ENCODE measurements around the gene ALG14.
"Not testable (repeated sequence)": the region's sequence is repeated elsewhere in the genome, so short reads cannot be mapped to it uniquely, and the experiment has no call there.

The ALG14 gene

DNA sequence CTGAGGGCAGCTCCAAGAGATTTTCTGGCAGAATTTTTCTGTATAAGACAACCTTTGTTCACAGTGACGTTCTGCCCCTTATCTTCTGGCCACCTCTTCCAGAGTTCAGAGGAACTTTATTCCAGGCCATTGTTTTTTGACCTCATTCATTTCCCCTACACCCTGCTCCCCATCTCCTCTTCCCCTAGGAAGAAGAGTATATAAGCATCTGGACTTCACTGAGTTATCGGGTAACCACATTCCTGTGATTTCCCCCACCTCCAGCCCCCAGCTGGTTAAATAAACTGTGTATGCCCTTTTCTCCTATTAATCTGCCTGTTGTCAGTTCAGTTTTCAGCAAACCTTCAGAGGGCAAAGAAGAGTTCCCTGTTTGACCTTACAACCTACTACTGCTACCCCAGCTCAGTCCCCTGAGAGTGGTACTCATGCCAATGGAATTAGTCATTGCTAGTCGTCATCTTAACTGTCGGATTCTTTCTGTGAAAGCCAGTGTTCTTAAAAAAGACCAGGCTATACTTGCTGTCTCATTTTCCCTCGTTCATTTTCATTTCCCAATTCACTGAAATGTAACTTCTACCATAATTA is 14.3 kb upstream of the ALG14 start:
- DNase-seq (ENCODE audit: low read depth), result no peak

DNA sequence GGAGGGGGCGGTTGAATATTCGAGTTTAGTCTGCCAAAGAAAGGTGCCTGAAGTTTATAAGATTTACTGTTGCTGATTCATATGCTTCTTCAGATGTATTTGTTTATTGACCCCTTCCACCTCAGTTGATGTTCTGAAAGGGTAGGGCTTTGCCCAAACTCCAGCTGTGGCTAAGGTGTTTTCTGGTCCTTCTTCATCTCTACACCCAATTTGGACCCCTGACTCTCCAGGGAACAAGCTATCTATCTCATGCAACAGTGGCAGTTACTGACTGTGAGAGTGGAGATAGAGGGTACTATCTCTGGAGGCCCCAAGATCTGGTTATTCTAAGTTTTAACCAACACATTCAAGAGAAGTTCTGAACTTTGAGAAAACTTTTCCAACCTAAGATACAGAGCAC is 12.6 kb upstream of the ALG14 start:
- DNase-seq (ENCODE audit: low read depth), result no peak

DNA sequence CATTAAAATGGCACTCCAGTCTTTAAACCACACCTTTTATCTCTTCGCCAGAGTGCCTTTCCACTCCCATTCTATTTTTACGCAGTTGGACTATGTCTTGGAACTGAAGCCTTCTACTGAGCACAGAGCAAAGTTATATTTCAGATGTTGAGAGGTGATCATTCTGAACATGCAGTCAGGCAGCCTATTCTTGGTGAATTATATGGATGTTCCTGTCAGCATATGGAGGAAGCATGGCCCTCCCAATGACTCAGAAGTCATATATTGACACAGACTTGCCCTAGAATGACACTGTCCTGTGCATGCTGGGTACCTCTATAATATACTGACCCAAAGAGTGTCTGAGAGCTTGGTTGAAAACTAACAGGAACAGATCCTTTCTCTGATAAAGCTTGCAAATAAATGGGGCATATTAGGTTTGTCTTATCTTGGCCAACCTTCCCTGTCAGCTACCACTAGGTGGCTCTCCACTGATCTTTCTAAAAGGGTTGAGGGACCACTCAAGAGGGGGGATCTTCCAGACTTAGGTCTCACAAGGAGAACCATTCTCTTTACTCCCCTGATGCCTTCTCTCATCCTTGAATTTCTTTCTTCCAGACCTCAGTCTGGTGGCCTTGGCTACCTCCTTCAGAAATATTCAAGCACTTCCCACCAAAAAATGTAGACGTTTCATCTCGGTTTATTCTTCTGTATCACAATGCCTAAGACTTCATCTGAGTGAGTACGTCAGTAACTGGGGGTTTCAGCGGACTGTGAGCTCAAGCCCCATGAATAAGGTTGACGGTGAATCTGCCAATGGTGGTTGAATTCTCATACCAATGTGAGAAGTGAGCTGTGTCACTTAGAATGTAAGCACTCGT is 11.8 kb upstream of the ALG14 start:
- no peak for DNase-seq (ENCODE audit: low read depth)

DNA sequence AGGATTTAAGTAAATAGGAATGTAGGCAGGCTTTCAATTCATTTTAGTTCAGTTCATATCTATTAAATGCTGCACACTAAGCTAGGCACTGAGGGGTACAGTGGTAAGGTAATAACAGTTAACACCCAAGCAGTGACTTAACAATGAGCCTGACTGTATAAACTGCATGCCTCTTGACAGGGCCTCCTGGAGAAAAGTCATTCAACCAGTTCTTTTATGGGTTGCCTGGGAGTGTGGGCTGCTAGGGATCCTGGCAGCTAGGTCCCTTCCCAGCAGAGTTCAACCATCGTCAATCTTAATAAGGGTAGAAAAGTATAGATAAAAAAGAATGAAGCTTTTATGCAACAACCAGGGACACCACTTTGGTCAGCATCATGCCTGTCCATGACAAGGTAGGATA is 8.1 kb upstream of the ALG14 start:
- no peak for DNase-seq (ENCODE audit: low read depth)

DNA sequence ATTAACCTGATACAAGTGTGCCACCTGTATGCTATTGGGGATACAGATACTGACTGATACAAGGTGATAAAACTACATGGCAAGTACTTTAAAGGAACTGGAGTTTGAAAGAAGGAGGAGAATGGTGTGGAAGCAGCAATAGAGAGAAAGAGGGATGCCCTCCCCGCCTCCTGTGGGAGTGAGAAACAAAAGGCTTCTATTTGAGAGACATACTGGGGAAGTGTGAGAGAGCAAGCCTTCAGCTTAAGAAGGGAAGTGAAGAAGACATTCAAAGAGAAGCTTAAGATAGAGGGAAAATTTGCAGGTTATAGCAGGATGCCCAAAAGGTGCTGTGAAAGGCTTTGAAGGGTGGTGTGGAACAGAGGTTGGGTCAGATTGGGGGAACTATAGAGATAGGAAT is 7.7 kb upstream of the ALG14 start:
- DNase-seq (ENCODE audit: low read depth), result no peak

DNA sequence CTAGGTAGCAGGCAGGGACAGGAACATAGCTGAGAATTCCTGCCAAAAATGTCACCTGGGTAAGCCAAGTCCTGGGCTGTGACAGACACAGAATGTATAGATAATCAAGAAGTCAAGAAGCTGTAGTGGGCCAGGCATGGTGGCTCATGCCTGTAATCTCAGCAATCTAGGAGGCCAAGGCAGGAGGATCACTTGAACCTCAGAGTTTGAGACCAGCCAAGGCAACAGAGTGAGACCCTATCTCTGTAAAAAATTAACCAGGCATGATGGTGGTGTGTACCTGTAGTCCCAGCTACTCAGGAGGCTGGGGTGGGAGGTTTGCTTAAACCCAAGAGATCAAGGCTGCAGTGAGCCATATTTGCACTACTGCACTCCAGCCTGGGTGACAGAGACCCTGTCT is 3.3 kb upstream of the ALG14 start:
- DNase-seq (ENCODE audit: low read depth), result no peak

DNA sequence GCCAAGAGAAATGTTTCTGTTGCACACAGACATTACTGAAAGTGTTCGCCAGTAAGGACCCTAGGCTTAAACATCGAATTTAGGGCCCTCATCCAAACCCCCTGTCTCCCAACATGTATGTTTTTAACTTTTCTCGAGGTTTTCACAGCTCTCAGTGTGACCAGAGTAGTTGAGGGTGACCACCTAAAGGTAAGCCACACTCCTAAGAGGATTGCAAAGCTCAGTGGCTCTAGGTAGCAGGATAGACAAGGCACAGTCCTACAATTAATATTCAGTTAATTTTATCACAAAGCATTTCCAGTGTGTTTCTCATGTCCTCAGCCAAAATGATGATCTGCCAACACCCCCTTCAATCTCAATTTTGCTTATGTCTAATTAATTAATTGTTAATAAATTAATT is 695 bp upstream of the ALG14 start:
- DNase-seq (ENCODE audit: low read depth), result no peak

DNA sequence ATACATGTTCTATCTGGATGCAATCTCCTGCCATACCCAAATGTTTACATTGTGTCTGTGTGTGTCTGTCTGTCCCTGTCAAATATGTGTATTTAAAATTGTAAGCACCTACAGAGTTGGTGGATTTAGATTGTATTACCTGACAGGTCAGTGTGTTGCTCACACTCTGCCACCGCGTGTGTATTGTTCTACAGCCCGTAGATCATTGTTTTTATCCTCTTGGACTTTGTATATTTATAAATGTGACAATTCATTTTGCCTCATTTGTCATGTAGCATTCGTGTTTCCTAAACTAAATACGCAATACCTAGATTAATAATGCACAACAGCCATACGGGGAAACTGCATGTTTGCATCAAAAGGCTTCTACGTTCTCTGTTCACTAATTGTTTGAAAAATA is 634 bp downstream of the ALG14 start:
- no peak for DNase-seq (ENCODE audit: low read depth)

DNA sequence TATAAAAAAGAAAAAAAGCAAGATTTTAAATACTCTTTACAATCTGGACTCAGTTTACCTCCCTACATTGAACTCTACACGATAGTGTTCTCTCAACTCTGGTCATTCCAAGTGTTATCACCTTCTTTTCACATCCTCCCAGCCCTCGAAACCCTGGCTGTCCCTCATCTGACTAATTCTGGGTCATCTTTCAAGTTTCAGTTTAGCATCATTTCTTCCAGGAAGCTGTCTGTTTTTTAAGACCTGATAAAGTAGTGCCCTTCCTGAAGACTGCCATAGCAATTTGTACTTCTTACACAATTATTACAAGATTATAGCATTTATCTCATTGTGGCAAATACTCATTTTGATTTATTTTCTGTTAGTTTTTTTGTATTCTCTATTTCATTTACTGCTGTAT is 1.2 kb downstream of the ALG14 start:
- no peak for DNase-seq (ENCODE audit: low read depth)

DNA sequence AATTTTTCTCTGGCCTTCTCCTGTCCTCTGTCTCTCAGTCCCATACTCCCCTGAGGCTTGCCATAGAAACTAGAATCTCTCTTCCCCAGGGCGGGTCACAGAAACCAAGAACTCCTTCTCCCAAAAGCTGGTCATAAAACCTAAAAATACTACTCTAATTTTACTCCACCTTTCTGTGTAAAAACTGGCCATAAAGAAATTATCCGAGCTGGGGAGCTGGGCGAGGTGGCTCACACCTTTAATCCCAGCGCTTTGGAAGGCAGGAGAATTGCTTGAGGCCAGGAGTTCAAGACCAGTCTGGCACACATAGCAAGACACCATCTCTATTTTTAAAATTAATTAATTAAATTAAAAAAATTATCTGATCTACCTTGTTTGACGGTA is 3.0 kb downstream of the ALG14 start:
- no peak for DNase-seq (ENCODE audit: low read depth)

DNA sequence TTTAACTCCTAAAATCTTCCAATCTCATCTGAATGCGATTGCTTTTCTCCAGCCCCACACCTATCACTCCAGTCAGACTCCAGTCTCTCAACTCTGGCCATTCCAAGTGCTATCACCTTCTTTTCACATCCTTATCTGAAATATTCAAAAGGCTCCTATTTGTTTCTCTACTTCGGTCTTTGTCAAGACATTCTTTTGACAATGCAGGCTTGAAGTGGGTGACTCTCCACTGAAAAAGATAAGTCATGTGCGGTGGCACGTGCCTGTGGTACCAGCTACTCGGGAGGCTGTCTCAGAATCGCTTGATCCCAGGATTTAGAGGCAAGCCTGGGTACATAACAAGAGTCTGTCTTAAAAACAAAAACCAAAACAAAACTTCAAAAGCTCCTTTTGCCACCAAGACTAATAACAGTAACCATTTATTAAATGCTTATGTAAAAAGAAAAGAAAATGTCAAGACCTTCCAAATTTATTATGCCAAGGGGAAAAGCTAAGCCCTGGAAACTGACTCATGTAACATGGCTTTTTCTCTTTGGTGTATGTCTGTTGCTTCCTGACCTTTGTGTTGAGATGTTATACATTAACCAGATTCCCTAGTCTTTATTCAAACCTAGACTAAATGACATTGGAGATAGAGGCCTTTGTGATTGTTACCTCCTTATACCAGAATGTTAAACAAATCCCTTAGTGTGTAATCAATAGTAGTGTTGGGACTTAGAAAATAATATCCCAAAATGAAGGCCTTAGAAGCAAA is 3.6 kb downstream of the ALG14 start:
- DNase-seq (ENCODE audit: low read depth), result no peak

DNA sequence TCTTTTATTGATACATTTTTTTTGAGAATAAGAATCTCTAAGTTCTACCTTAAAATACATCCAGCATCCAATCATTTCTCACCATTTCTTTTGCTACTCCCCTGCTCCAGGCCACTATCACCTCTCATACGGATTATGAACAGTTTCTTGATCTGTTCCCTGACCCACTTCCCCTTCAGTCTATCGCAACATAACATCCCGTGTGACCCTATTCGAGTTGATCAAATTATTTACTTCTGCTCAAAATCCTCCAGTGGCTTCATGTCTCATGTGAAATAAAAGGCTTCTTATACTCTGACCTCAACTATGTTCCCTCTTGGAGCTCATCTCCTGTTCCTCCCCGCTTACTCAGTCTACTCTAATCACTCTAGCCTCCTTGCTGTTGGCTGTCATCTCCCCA is 5.2 kb downstream of the ALG14 start:
- no peak for DNase-seq (ENCODE audit: low read depth)

DNA sequence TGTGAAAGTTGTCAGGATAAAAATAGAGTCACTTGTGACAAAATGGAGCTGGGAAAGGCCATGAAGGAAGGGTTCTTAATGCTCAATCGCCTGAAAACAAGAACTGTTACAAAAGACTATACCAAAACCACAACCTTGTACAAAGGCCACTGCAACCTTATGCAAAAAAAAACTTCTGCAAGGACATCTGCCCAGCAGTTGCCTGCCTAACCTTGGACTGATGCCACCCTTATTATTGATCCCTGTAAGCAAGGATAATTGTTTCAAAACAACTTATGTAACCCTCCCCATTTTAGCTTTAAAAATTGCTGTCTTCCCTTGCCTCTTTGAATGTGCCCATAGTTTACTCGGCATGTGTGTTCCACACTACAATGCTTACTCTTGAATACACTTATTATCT is 5.7 kb downstream of the ALG14 start:
- no peak for DNase-seq (ENCODE audit: low read depth)

DNA sequence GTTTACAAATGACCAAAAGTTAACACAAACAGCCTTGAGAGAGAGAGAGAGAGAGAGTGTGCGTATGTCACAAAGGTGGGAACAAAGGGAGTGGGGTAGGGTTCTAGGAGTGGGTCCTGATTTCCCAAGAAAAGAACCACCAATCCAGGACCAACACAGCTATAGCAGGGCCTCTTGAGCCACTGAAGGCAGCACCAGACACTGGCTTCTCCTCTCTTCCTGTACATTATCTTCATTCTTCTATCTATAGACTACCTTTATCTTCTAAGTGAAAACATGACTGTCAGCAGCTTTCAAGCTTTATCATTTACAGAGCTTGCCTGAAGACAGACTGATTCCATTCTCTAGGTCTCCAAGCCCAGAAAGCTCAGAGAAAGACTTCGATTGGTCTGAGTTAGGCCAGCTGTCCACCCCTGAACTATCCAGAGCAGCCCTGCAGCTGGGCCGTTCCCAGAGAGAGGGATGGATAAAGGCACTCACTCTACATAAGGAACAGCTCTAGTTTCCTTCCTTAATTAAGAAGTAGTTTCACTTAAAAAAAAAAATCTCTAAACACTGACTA is 11.2 kb downstream of the ALG14 start:
- DNase-seq (ENCODE audit: low read depth), result no peak

DNA sequence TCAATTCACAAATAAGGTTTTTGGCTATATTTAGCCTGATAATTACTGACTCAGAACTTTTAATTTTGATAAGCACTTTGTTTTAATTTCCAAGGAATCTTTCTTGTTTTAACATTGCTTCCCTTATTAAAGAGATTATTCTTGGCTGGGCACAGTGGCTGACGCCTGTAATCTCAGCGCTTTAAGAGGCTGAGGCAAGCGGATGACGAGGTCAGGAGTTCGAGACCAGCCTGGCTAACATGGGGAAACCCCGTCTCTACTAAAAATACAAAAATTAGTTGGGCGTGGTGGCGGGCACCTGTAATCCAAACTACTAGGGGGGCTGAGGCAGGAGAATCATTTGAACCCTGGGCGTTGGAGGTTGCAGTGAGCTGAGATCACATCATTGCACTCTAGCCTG is 13.8 kb downstream of the ALG14 start:
- DNase-seq (ENCODE audit: low read depth), result no peak

DNA sequence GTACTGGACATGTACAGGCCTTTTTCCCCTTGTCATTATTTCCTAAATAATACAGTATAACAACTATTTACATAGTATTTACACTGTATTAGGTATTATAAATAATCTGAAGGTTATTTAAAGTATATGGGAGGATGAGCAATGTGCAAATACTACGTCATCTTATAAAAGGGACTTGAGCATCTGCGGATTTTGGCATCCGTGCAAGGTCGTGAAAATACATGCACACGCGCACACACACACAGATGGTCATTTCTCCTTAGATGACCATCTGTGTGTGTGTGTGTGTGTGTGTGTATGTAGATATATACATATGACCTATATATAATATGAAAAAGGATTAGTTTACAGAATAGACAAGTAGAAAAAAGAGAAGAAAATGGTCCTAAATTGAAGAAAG is 15.4 kb downstream of the ALG14 start:
- DNase-seq (ENCODE audit: low read depth), result no peak

DNA sequence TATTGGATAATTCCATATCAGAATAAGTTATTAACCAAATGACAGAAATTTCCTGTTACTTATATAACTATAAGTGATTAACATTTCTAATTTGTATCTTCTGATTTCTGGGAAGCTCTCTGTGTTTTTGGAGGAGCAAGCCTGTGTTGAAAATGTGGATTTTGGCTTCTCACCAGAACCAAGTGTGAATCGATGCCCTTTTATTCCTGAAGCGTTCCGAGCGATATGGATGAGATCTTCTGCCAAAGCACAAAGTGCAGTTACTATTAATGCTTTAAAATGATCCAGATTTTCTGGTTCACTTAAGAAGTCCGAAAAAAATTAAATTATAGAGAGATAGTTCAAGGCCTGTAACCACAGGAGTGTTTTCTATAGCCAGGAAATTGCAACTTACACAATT is 22.8 kb downstream of the ALG14 start:
- DNase-seq (ENCODE audit: low read depth), result no peak

DNA sequence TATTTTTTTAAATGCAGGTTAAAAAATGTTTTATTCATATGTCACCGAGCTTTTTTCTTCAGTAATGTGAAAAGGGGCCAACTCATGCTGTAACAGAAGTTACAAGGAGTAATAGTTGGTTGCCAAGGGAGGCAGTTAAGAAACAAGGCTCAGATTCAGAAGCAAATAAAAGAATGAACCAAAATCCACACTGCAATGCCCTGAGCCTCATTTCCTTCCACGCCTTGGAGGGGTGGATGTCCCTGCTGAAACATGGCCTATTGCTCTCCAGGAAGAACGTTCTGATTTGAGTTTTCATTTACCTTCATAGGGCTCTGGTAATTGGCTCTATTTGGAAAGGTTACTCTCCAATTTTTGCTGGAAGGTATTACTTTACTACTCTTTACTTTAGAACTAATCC is 24.4 kb downstream of the ALG14 start:
- no peak for DNase-seq (ENCODE audit: low read depth)

DNA sequence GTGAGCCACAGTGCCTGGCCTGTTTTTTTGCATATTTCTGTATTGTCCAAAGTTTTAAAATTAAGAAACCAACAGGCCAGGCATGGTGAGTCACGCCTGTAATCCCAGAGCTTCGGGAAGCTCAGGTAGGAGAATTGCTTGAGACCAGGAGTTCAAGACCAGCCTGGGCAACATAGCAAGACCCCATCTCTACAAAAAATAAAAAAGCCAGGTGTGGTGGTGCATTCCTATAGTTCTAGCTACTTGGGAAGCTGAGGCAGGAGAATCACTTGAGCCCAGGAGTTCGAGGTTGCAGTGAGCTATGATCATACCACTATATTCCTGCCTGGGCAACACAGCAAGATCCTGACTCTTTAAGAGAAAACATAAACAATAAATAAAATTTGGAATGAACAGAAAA is 25.1 kb downstream of the ALG14 start:
- not testable (repeated sequence) for DNase-seq (ENCODE audit: low read depth)

DNA sequence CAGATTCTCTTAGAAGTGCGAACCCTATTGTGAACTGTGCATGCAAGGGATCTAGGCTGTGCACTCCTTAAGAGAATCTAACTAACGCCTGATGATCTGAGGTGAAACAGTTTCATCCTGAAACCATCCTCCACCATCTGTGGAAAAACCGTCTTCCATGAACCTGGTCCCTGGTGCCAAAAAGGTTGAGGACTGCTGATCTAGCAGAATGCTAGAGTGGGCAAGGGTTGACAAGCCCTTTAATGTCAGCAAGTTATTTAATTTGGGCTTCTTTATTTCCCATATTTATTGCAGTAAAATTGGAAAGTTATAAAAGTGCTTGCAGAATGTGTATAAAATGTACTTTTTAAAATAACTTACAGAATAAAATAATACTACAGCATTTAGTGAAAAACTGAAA is 26.4 kb downstream of the ALG14 start:
- no peak for DNase-seq (ENCODE audit: low read depth)

DNA sequence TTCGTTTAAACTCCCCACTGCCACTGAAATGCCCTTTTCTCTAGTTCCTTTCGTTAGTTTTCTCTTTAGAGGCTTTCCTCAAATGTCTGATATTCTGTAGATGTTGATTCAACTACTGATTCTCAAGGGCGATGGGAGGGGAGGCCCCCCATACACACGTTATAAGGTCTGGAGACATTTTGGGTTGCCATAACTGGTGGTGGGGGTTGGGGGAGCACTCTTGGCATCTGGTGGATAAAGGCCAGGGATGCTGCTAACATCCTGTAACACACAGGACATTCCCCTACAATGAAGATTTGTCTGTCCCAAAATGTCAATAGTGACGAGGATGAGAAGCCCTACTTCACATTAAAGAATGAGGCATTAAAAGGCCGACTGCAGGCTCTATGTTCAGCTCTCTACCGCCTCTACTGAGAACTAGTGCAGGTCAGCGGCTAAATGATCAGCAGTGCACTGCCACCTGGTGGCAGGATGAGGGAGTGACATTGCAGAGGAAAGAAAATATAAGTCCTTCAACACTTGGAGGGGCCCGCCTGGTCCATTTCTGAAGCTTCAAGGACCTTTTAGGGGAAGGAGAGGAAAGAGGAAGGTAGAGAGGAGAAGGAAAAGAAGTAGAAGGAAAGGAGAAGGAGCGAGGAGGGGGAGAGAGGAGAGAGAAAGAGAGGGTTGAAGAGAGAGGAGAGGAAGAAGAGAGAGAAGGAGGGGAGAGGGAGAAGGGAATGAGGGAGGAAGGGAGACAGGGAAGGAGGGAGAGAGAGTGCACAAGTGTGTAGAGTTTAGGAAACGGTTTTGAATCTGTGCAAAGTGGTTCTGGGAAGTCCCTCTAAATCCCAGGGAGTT is 29.4 kb downstream of the ALG14 start:
- DNase-seq (ENCODE audit: low read depth), result peak; percentile 63

DNA sequence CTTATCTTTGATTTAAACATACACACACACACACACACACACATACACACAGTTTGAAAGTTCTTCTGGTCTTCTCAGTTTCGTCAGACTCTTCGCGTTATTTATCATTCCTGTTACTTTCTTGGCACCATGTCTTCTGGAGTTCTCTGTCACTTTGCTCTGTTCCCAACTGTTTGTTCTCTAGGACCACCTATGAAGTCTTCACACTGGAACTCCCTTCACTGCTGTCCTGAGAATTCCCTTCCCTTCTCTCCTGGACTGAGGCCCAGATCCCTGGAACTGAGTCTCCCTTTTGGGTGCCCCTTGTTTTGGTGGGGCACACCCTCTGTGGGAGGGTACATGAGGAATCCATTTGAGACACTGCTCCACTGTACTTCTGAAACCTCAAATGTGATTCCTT is 30.5 kb downstream of the ALG14 start:
- no peak for DNase-seq (ENCODE audit: low read depth)
